GM12878 (cell line): ENCODE data around the gene ABCA13. TPM values are rescaled to one million over a fixed set of nuclear protein-coding genes. Genes with fewer than 3 reads are reported as not detected.

Source experiments
- ATAC-seq: fragments of 200-7000 bp; cut with Tn5 transposase; 3 replicates; pipeline ENCODE4 v1.9.1; 2020; ENCODE audit warnings: mild to moderate bottlenecking, moderate library complexity
- BruUV-seq: library from RNA; stranded (reverse); fragments of 400-500 nt; replicated peaks from 2 replicates; lab custom pipeline; 2021; lab: Mats Ljungman, UMichigan
- CTCF ChIA-PET: fragments of 300-600 bp; sonication (Branson Sonifier 250); formaldehyde crosslinking; extraction: SDS; loops from one replicate; lab custom pipeline; 2021; ENCODE audit warnings: inconsistent platforms; lab: Yijun Ruan, JAX
- POLR2A ChIA-PET: fragments of 350-600 bp; formaldehyde crosslinking; extraction: SDS; loops from one replicate; lab custom pipeline; 2021; ENCODE audit warnings: inconsistent platforms; lab: Charles Lee
- RAD21 ChIA-PET: fragments of 300-600 bp; sonication (Branson Sonifier 250); formaldehyde crosslinking; loops from one replicate; lab custom pipeline; 2023; ENCODE audit warnings: antibody characterized with exemption; ENCODE audit not compliant: unreplicated experiment; lab: Charles Lee
- SMC1A ChIA-PET: fragments of 300-600 bp; sonication (Branson Sonifier 250); formaldehyde crosslinking; loops from one replicate; lab custom pipeline; 2023; ENCODE audit not compliant: unreplicated experiment, uncharacterized antibody; lab: Charles Lee
- DNase-seq: peaks from one replicate; pipeline ENCODE4 v3.0.0-alpha.2; 2011; ENCODE audit warnings: low read depth, low spot score
- FAIRE-seq: peaks from 3 replicates; lab custom pipeline; 2011; peaks lifted over from hg19 to GRCh38; lab: Jason Lieb, UNC
- H2AFZ ChIP-seq: 2 replicates; pipeline ENCODE4 v1.6.0; 2011; ENCODE audit warnings: low read depth, low read length, control low read depth; ENCODE audit not compliant: control insufficient read depth
- H3K27ac ChIP-seq: 2 replicates; pipeline ENCODE4 v1.5.1; 2011; ENCODE audit warnings: control low read depth; ENCODE audit not compliant: control insufficient read depth, insufficient read depth
- H3K27me3 ChIP-seq, 2 experiments: replicated peaks in 1 of 2; 2 replicates each; pipeline versions ENCODE4 v1.6.0 to v1.6.1; 2011; ENCODE audit warnings: low read length in 1 of 2; ENCODE audit not compliant: control insufficient read depth in 2 of 2, insufficient read depth in 2 of 2
- H3K36me3 ChIP-seq, 2 experiments: 2 replicates each; pipeline ENCODE4 v1.5.1; 2011; ENCODE audit warnings: low read length in 1 of 2; ENCODE audit not compliant: control insufficient read depth in 2 of 2, insufficient read depth in 2 of 2
- H3K4me1 ChIP-seq: 2 replicates; pipeline ENCODE4 v1.6.1; 2011; ENCODE audit warnings: mild to moderate bottlenecking, low read length, moderate library complexity, mixed read lengths; ENCODE audit not compliant: control insufficient read depth, insufficient read depth
- H3K4me2 ChIP-seq: 2 replicates; pipeline ENCODE4 v1.6.0; 2011; ENCODE audit warnings: control low read depth; ENCODE audit not compliant: control insufficient read depth, insufficient read depth
- H3K4me3 ChIP-seq: fragments of 200-600 bp; sonication (generic); 2 replicates; pipeline ENCODE4 v1.5.1; 2016
- H3K79me2 ChIP-seq: 2 replicates; pipeline ENCODE4 v1.6.0; 2011; ENCODE audit warnings: low read length; ENCODE audit not compliant: control insufficient read depth, insufficient read depth
- H3K9ac ChIP-seq: 2 replicates; pipeline ENCODE4 v1.8.0; 2011; ENCODE audit warnings: low read length, control low read depth, mixed read lengths; ENCODE audit not compliant: control insufficient read depth, insufficient read depth
- H3K9me3 ChIP-seq: replicated peaks from 3 replicates; pipeline ENCODE4 v1.5.1; 2011; ENCODE audit warnings: mild to moderate bottlenecking, low read length; ENCODE audit not compliant: control insufficient read depth, insufficient read depth
- H4K20me1 ChIP-seq: 2 replicates; pipeline ENCODE4 v1.6.0; 2011; ENCODE audit not compliant: control insufficient read depth, insufficient read depth
- ASH2L ChIP-seq: fragments of 300-600, 200-600 bp; sonication (generic); IDR thresholded peaks from 2 replicates; pipeline ENCODE4 v1.6.1; 2017; ENCODE audit warnings: low read depth, mild to moderate bottlenecking, borderline replicate concordance
- DPF2 ChIP-seq: fragments of 450-650 bp; IDR thresholded peaks from 2 replicates; pipeline ENCODE4 v1.6.1; 2017; ENCODE audit warnings: mild to moderate bottlenecking
- EGR1 ChIP-seq, 2 experiments: IDR thresholded peaks; 1 replicate in 1 of 2; 2 replicates in 1 of 2; pipeline ENCODE4 v1.6.1; 2011 to 2012; ENCODE audit warnings: low read depth in 2 of 2, low read length in 2 of 2, borderline replicate concordance in 1 of 2, mild to moderate bottlenecking in 1 of 2, moderate library complexity in 1 of 2
- ETV6 ChIP-seq, 2 experiments: fragments of 450-650 bp in 1 of 2; IDR thresholded peaks in 1 of 2; conservative IDR thresholded peaks in 1 of 2; 2 replicates each; pipeline ENCODE4 v1.6.1; 2014; ENCODE audit warnings: antibody characterized with exemption in 1 of 2, borderline replicate concordance in 1 of 2, low read depth in 1 of 2, mild to moderate bottlenecking in 1 of 2, moderate library complexity in 1 of 2
- HDAC2 ChIP-seq: fragments of 200-600 bp; sonication (generic); IDR thresholded peaks from 2 replicates; pipeline ENCODE4 v1.6.1; 2017
- NBN ChIP-seq: fragments of 450-650 bp; IDR thresholded peaks from 2 replicates; pipeline ENCODE4 v1.6.1; 2016
- PAX5 ChIP-seq: IDR thresholded peaks from 2 replicates; pipeline ENCODE4 v1.6.1; 2011; ENCODE audit warnings: low read depth, low read length, borderline replicate concordance
- PBX3 ChIP-seq: IDR thresholded peaks from 2 replicates; pipeline ENCODE4 v1.6.1; 2011; ENCODE audit warnings: mild to moderate bottlenecking, low read depth, low read length, moderate library complexity; ENCODE audit not compliant: insufficient replicate concordance
- SP1 ChIP-seq: IDR thresholded peaks from one replicate; pipeline ENCODE4 v1.6.1; 2011; ENCODE audit warnings: low read depth, low read length
- SRF ChIP-seq, 2 experiments: IDR thresholded peaks; 2 replicates each; pipeline ENCODE4 v1.6.1; 2011; ENCODE audit warnings: low read depth in 2 of 2, low read length in 2 of 2, mild to moderate bottlenecking in 1 of 2, moderate library complexity in 1 of 2
- WGBS: methylation state at CpG from one replicate; pipeline ENCODE4 v1.1.6; 2016; ENCODE audit warnings: low lambda C conversion rate; ENCODE audit not compliant: insufficient replicate concordance, insufficient coverage; ENCODE audit errors: missing lambda C conversion rate; 5-methylcytosine and 5-hydroxymethylcytosine counted together
- in situ Hi-C: fragments of 300-500 bp; cut with MboI; formaldehyde crosslinking; loops from 9 replicates; pipeline ENCODE4 v1.14.3; 2018; ENCODE audit warnings: mixed read lengths
- intact Hi-C: fragments of 100-400 bp; cut with micrococcal nuclease; formaldehyde crosslinking; loops from one replicate; pipeline ENCODE4 v1.14.2; 2022; ENCODE audit not compliant: unreplicated experiment
- polyA plus RNA-seq, 11 experiments: library from polyadenylated mRNA; depleted of rRNA in 4 of 11; unstranded in 6 of 11; stranded (reverse) in 5 of 11; fragments of >200 nt; fragmentation: Nextera tagmentation in 4 of 11; fragmentation: Illumina TruSeq in 1 of 11; extraction: Ambion mirVana in 4 of 11; extraction: Trizol in 1 of 11; gene quantifications; 1 replicate in 1 of 11; 2 replicates in 10 of 11; pipeline versions ENCODE4 v1.2.1 to v1.2.3, GENCODE V29; 2011 to 2016; ENCODE audit warnings: inconsistent platforms in 2 of 11, missing spikeins in 2 of 11, low read depth in 1 of 11
- total RNA-seq, 4 experiments: library from RNA; depleted of rRNA in 3 of 4; stranded (reverse); fragments of >200 nt in 3 of 4; fragmentation: Illumina TruSeq in 1 of 4; extraction: Trizol in 1 of 4; gene quantifications; 2 replicates each; pipeline versions ENCODE4 v1.2.1 to v1.2.3, GENCODE V29; 2013 to 2021

Gene ABCA13
- total and polyA plus RNA-seq, 10 of the 15 experiments (the other 5 are each of a cell fraction or from before 2014, with no cell fraction given) = under 0.01 to 0.98 (median 0.04) TPM; not detected in 2

- no peak for TF ChIP-seq PBX3
These were observed 134.4 kb downstream of the ABCA13 start (continued) for GRCh38 chr7:48305661-48306060.

GRCh38 chr7:48307041-48307714 lies 135.9 kb downstream of the ABCA13 start:
- CTCF ChIA-PET = no interaction called here
- Histone ChIP-seq H3K4me3 (no peak overlapping the region), H3K9ac (no peak overlapping the region), H3K4me2 (no peak overlapping the region), H3K9me3 (no peaks in the 10 kb centered on the region), H3K79me2 (no peaks in the 10 kb centered on the region), H3K27me3 (0 out of 4 replicates have a peak, but pooled peaks cover 0 to 2% of the 10 kb centered on the region in 2 experiments), H4K20me1 (no peaks in the 10 kb centered on the region), H3K27ac (no peak overlapping the region), H3K36me3 (no peaks in the 10 kb centered on the region), H2AFZ (no peak overlapping the region), H3K4me1 (no peaks in the 10 kb centered on the region)
- intact Hi-C loops = no loop called here
- TF ChIP-seq SP1 (no peak), ETV6 (conservative IDR thresholded peaks at IDR 0.05 in 1 of 2, IDR thresholded peaks at IDR 0.05 in 1 of 2; ENCODE audit: borderline replicate concordance in 1 of 2, low read depth in 1 of 2) (no peak), DPF2 (no peak), ASH2L (no peak), NBN (no peak), PAX5 (no peak), SRF (IDR thresholded peaks at IDR 0.05; ENCODE audit: low read depth in 2 of 2, low read length in 2 of 2) (no peak), EGR1 (IDR thresholded peaks at IDR 0.05; ENCODE audit: borderline replicate concordance in 1 of 2, low read depth in 2 of 2, low read length in 2 of 2) (no peak), HDAC2 (no peak)
- RAD21 ChIA-PET = no interaction called here
- BruUV-seq = no TSS peak
- 23% methylated on average over 4 of the region's 4 CpGs for WGBS
- no peak for ATAC-seq
- no peak for FAIRE-seq
- POLR2A ChIA-PET = no interaction called here
- SMC1A ChIA-PET = no interaction called here
- in situ Hi-C loops = loop anchor here (10.0 kb wide), 1 partner anchor 1548 kb away; no protein-coding TSS in a partner anchor
- DNase-seq = no peak
